ENCODE data around the gene LAMA3.

The LAMA3 gene

GRCh38 chr18:23969664-23970063, 280.4 kb downstream of the LAMA3 start:
- no peak for DNase-seq (ENCODE audit: low spot score)

DNA sequence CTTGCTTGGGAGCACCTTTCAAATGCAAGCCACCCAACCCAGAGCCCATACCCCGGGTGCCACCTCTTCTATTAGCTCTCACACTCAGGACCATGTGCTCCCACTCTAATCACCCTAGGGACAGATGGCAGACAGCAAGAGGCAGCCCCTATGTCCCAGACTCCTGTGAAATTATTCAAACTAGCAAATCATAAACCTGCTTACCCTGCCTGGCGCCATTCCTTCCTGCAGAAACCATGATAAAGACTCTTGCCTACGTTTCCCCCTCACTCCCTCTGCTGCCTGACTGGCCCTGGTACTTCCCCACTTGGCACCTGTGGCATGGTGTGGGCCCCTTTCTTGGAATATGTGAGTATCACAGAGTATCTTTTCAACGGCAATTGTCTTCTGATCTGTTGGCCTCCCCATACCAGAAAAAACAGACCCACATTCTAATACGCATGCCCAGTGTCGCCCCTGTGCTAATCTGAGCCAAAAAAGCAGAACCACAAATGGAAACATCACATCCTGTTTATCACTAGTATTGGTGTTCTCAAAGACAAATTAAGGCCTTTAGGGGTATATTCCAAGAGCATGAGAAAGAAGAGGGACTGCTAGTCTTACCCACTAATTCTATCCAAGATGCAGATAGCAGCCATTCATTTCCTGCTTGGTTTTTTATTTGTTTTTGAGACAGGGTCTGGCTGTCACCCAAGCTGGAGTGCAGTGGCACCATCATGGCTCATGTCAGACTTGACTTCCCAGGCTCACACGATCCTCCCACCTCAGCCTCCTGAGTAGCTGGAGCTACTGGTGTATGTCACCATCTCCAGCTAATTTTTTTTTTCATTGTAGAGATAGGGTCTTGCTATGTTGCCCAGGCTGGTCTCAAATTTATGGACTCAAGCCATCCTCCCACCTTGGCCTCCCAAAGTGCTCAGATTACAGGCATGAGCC, 281.2 kb downstream of the LAMA3 start:
- peak; percentile 77 for DNase-seq (ENCODE audit: low spot score)

- no peak for DNase-seq (ENCODE audit: low spot score)
These were observed 281.8 kb downstream of the LAMA3 start for GRCh38 chr18:23971097-23971440.

GRCh38 chr18:23971666-23972230, 282.5 kb downstream of the LAMA3 start:
- no peak for DNase-seq (ENCODE audit: low spot score)

- peak; percentile 61 for DNase-seq (ENCODE audit: low spot score)
These were observed 283.2 kb downstream of the LAMA3 start for GRCh38 chr18:23972453-23972852.

- no peak for DNase-seq (ENCODE audit: low spot score)
These were observed 287.9 kb downstream of the LAMA3 start for GRCh38 chr18:23977103-23977502.

DNA sequence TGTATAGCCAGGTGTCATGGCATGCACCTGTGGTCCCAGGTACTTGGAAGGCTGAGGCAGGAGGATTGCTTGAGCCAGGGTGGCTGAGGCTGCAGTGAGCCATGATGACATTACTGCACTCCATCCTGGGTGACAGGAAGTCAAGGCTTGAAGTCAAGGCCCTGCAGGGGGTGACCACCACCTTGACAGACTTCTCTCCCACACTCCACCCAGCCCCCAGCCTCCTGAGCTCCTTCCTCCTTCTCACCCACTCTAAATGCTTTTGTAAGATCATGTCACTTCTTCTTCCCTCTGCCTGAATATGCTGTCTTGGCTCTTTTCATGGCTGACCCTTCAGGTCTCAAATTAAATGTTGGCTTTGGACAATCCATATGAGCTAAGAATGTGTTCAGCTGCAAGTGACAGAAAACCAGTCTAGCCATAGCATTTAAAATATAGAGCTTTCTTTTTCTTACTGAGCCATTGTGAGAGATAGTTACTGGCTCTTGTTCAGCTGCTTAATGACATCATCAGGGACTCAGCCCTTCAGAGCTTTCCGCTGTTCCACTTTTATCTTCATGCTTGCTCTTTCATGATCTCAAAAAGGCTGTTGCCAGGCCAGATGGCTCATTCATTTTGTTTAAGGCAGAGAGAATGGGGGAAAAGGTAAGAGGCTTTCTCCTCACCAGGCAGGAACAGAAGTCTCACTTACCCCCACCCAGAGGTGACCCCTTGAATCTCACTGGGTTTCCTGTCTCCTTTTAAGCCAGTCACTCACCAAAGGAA, 288.6 kb downstream of the LAMA3 start:
- DNase-seq (ENCODE audit: low spot score): peak; percentile 39

DNA sequence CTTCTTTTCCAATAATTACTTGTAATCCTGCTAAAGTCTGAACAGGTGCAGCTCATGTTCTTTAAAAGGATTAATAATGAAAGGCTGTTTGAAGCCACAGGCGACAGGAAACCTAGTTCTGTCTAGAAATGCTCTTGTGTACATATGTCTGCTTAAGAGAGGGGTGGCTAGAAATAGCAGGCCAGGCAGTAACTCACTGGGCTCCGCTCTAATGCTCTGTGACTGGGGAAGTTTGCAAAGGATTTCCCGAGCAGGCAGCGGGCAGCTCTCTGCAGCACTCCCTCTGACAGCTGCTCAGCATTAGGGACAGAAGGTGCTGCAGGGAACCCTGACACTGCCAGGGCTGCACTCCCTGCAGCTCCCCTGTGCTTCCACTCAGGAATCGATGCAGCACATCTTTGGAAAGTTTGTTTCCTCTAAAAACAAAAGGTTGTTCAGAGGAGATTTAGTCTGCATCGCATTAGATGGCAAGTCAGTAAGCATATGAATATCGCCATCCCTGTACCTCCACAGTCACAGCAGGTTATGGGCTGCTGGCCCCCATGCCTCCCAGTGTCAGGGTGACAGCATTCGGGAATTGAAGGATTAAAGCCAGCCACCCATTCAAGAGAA, 292.2 kb downstream of the LAMA3 start:
- no peak for DNase-seq (ENCODE audit: low spot score)

DNA sequence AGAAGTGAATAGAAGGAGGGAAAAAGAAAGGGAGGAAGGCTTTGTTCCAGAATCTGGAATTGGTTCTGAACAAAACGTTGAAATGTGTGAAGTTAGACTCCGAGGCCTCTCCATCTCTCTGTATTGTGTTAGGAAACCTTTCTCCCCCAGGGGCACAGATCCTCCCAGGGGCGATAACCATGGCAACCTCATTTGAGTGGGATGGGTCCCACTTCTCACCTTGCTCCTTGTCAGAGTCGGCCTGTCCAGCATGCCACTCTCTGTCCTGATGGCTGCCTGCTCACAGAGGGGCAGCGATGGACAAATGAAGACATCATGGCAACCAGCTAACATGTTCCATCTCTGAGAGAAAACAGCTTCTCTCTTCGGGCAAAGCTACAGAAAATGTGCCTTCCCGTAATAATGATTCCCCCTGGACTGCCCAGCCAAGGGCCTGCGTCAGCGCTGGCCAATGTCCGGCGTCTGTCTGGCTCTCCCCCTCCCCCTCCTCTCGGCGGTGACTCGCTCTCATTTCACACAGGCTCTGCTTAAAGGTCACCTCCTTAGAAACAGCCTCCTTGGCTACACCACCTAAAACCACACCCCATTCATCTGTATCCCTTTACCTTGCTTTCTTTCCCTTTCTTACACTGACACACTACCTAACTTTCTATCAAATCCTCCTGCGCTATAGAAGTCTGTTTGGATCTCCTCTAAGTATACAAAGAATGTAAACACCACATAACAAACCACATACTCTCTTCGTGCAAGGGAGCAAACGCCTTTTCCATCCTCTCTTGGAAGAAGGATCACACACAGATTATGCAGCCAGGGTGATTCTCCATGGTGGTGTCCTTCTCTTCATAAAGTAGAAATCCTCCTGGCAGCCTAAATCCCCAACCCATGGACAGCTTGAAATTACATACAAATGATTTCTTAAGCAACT, 293.2 kb downstream of the LAMA3 start:
- no peak for DNase-seq (ENCODE audit: low spot score)

DNA sequence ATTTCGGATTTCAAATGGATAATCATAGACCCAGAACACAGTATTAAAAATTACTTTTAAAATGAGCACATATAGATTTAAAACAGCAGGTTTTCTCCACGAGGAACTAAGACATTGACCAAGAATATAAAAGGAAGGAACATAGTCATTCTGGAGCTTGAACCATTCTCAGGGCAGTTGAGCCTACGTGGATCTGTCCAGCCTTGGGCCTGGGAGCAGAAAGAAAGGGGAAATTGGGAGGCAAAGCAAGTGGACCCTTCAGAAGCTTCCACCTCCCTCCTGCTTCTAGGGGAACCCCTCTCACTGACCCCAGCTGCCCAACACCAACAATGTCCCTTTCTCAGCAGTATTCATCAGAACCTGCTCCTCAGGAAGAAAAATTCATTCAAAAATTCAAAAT, 293.9 kb downstream of the LAMA3 start:
- DNase-seq (ENCODE audit: low spot score): no peak

- DNase-seq (ENCODE audit: low spot score): no peak
These were observed 297.5 kb downstream of the LAMA3 start for GRCh38 chr18:23986600-23987359.

DNA sequence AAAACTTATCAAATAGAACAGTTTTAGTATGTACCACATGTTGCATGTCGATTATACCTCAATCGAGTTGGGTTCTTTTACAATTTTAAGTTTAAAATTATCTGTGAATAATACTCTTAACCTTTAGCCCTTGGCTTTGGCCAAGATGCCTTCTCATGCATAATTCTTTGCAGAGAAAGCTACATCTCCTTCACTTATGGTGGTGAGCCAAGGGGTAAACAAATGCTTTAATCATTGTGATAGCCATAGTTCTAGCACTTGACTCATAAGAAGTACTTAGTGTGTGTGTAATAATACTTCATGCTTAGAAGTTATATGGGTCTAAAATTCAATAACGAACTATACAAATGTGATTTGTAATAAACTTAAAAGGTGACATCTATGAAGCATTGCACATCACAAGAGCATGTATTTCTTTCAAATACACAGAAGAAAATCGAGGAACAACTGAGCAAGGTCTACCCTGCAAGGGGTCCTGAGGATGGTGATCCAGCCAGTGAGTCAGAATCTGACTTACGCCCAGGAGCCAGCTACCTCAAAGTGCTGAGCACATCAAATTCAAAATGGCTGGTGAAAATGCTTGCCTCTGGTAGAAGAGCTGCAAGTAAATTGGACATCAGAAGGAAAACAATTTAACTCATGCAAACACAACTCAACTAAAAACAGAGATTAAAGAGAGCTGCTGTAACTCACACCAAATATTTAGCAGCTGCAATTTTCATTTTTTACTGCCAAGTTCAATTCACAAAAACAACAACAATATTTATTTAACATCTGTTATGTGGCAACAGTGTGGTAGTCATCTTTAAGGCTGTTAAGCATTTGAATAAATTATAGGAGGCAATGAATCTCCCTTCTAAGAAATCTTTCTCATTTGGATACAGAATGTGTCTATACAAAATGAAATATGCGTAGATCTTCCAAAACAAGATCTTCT, 301.5 kb downstream of the LAMA3 start:
- DNase-seq (ENCODE audit: low spot score): no peak

DNA sequence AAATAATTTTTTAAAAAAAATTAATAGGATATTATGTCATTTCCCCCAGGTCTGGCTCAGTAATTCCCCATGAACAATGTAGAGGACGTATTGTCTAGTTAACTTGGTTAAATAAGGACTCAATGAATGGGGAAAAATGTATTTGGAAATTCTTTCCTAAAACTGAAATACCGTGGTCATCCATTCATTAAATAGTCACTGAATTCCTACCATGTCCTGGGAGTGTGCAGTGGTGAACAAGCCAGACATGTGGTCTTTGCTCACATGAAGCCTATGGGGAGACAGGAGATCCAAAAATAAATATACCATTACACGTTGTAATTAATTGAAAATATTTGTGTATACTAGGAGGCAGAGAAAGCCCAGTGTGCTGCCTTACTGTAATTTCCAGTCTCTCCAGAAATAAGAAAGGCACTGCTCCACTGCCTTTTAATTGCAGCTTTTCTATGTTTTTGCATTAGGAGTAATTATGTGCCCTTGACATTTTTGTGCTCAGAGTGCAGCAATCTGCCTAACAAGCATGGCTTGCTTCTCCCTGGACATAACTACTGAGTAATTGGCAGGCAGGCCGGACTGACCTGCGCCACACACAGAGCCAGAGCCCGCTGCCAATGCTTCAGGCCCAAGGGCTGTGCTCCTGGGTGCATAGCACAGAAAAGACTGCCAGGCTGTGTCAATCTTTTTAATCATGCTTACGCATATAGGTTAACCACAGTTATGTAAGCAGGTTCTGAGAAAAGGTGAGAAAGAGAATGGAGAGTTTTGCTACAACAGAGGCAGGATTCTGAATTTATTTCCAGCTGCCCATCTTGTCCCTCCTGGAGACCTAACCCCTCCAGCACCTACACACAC, 303.1 kb downstream of the LAMA3 start:
- peak; percentile 71 for DNase-seq (ENCODE audit: low spot score)

GRCh38 chr18:23992941-23993280, 303.7 kb downstream of the LAMA3 start:
- DNase-seq (ENCODE audit: low spot score): no peak

- DNase-seq (ENCODE audit: low spot score): peak; percentile 42
These were observed 305.2 kb downstream of the LAMA3 start for GRCh38 chr18:23994361-23994902.

DNA sequence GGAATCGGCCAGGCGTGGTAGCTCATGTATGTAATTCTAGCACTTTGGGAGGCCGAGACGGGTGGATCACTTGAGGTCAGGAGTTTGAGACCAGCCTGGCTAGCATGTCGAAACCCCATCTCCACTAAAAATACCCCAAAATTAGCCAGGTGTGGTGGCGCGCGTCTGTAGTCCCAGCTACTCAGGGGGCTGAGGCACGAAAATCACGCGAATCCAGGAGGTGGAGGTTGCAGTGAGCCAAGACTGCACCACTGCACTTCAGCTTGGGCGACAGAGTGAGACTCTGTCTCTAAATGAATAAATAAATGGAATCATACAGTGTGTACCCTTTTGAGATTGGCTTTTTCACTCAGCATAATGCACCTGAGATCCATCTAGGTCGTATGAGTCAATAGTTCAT, 305.9 kb downstream of the LAMA3 start:
- DNase-seq (ENCODE audit: low spot score): no peak

DNA sequence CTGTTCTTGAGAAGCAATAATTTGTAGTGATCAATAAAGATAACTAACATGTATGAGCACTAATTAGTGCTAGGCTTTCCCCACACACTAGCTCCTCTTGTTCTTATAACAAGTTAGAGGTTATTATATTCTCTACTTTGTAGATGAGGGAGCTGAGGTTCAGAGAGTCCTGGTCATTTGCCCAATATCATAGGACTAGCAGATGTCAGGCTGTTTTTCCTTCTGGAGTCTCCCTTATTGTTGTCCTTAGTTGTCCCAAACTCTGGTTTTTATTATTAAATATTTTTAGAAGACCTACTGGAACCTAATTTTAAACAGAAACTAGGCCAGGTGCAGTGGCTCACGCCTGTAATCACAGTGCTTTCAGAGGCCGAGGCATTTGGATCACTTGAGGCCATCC, 308.8 kb downstream of the LAMA3 start:
- DNase-seq (ENCODE audit: low spot score): no peak

DNA sequence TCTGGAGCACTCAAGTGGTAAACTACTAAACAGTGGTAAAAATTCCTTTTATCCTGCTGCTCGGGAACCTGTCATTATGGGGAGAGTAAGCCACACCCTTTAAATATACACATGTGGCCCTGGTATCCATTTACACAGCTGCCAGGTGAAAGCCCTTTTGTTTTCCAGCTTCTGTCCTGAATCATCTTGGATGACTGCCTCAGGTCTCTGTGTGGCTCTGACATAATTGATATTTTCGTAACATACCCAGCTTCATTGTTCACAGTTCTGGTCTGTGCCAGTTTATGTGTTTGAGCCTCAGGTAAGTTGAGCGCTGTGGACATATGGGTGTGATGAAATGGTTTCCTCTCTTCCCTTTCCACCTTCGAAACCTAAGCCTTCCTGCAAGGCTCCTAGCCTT, 309.6 kb downstream of the LAMA3 start:
- no peak for DNase-seq (ENCODE audit: low spot score)

Measured in CD4-positive, alpha-beta T cell treated with Interleukin-6 at 100 ng/mL for 8 hours (primary cell).